H1 (cell line): ENCODE measurements around the gene IREB2. TPM values are rescaled to one million over a fixed set of nuclear protein-coding genes. Genes with fewer than 3 reads are reported as not detected.
A peak's percentile ranks its signal among the peaks of the same experiment; 100 is the strongest.

Experiments
- CTCF ChIA-PET: fragments of 300-600 bp; sonication (Branson Sonifier 250); formaldehyde crosslinking; loops from one replicate; lab custom pipeline; 2021; ENCODE audit not compliant: partially characterized antibody; lab: Charles Lee
- POLR2A ChIA-PET: fragments of 300-600 bp; sonication (Branson Sonifier 250); formaldehyde crosslinking; loops from one replicate; lab custom pipeline; 2021; ENCODE audit warnings: inconsistent platforms; ENCODE audit not compliant: partially characterized antibody; lab: Charles Lee
- DNase-seq, 2 experiments: peaks; one replicate each; pipeline versions ENCODE4 v3.0.0 to v3.0.0-alpha.2; 2010 to 2022; ENCODE audit warnings: low spot score in 2 of 2, low read depth in 1 of 2, mixed read lengths in 1 of 2
- FAIRE-seq: peaks from 2 replicates; lab custom pipeline; 2011; peaks lifted over from hg19 to GRCh38; lab: Jason Lieb, UNC
- H2AFZ ChIP-seq: 2 replicates; pipeline ENCODE4 v1.8.1; 2012; ENCODE audit warnings: low read length, inconsistent platforms
- H2AK5ac ChIP-seq: 2 replicates; pipeline ENCODE4 v1.6.1; 2013; ENCODE audit warnings: low read depth, low read length
- H2BK120ac ChIP-seq: replicated peaks from 2 replicates; pipeline ENCODE3; 2013; ENCODE audit warnings: low read depth, low read length, inconsistent platforms
- H2BK12ac ChIP-seq: 2 replicates; pipeline ENCODE4 v1.6.1; 2013; ENCODE audit warnings: low read depth, low read length
- H2BK15ac ChIP-seq: 2 replicates; pipeline ENCODE4 v1.6.1; 2013; ENCODE audit warnings: low read length
- H2BK20ac ChIP-seq: 2 replicates; pipeline ENCODE4 v1.6.1; 2013; ENCODE audit warnings: low read length
- H2BK5ac ChIP-seq: 2 replicates; pipeline ENCODE4 v1.6.1; 2013; ENCODE audit warnings: low read depth, low read length
- H3K14ac ChIP-seq: 2 replicates; pipeline ENCODE4 v1.6.1; 2013; ENCODE audit warnings: inconsistent platforms; ENCODE audit not compliant: insufficient read length
- H3K18ac ChIP-seq: 2 replicates; pipeline ENCODE4 v1.6.1; 2013; ENCODE audit warnings: low read length; ENCODE audit errors: extremely low read depth
- H3K23ac ChIP-seq: 2 replicates; pipeline ENCODE4 v1.6.1; 2013; ENCODE audit warnings: inconsistent platforms; ENCODE audit not compliant: insufficient read length
- H3K23me2 ChIP-seq: 2 replicates; pipeline ENCODE4 v1.6.1; 2013; ENCODE audit warnings: low read depth, low read length
- H3K27ac ChIP-seq: 2 replicates; pipeline ENCODE4 v1.6.1; 2011; ENCODE audit warnings: low read depth, low read length, inconsistent platforms
- H3K27me3 ChIP-seq, 4 experiments: replicated peaks in 1 of 4; 1 replicate in 1 of 4; 2 replicates in 3 of 4; pipeline versions ENCODE4 v1.6.1 to v1.8.1; 2011 to 2013; ENCODE audit warnings: low read length in 3 of 4, mild to moderate bottlenecking in 3 of 4, inconsistent platforms in 2 of 4, mixed read lengths in 2 of 4, moderate library complexity in 1 of 4; ENCODE audit not compliant: control insufficient read depth in 3 of 4, insufficient read depth in 3 of 4; ENCODE audit errors: extremely low read depth in 1 of 4
- H3K36me3 ChIP-seq, 4 experiments: 2 replicates each; pipeline versions ENCODE4 v1.6.1 to v1.8.1; 2011 to 2013; ENCODE audit warnings: mild to moderate bottlenecking in 4 of 4, low read length in 3 of 4, moderate library complexity in 2 of 4, control low read depth in 1 of 4, inconsistent platforms in 1 of 4; ENCODE audit not compliant: insufficient read depth in 4 of 4, control insufficient read depth in 2 of 4
- H3K4ac ChIP-seq: replicated peaks from 2 replicates; pipeline ENCODE3; 2013; ENCODE audit warnings: low read length, low read depth, mixed read lengths, inconsistent platforms; ENCODE audit not compliant: insufficient read length
- H3K4me1 ChIP-seq, 4 experiments: replicated peaks in 1 of 4; 1 replicate in 1 of 4; 2 replicates in 3 of 4; pipeline versions ENCODE4 v1.6.1 to v1.8.1; 2011 to 2013; ENCODE audit warnings: low read length in 3 of 4, inconsistent platforms in 2 of 4, mixed read lengths in 1 of 4; ENCODE audit not compliant: insufficient read depth in 4 of 4, control insufficient read depth in 3 of 4
- H3K4me2 ChIP-seq, 2 experiments: 2 replicates each; pipeline versions ENCODE4 v1.6.1 to v1.8.1; 2011 to 2013; ENCODE audit warnings: low read depth in 2 of 2, low read length in 2 of 2, control low read depth in 1 of 2, inconsistent platforms in 1 of 2, mild to moderate bottlenecking in 1 of 2; ENCODE audit not compliant: insufficient read depth in 1 of 2
- H3K4me3 ChIP-seq, 4 experiments: fragments of 200-600, 300-600 bp in 1 of 4; sonication (generic), shearing (Covaris generic), sonication (Bioruptor Twin) in 1 of 4; 2 replicates each; pipeline versions ENCODE4 v1.5.1 to v1.8.1; 2011 to 2016; ENCODE audit warnings: low read length in 4 of 4, low read depth in 3 of 4, control low read depth in 2 of 4, inconsistent platforms in 2 of 4, mild to moderate bottlenecking in 2 of 4, mixed read lengths in 1 of 4, moderate library complexity in 1 of 4; ENCODE audit not compliant: insufficient read depth in 2 of 4; ENCODE audit errors: extremely low read depth in 1 of 4
- H3K56ac ChIP-seq: replicated peaks from 2 replicates; pipeline ENCODE3; 2013; ENCODE audit warnings: low read depth, mild to moderate bottlenecking, mixed read lengths, low read length, inconsistent platforms; ENCODE audit not compliant: insufficient read length
- H3K79me1 ChIP-seq: 2 replicates; pipeline ENCODE4 v1.6.1; 2013; ENCODE audit warnings: low read depth, low read length, control low read depth
- H3K79me2 ChIP-seq, 2 experiments: 2 replicates each; pipeline versions ENCODE4 v1.6.1 to v1.8.1; 2012 to 2013; ENCODE audit warnings: low read length in 2 of 2, mild to moderate bottlenecking in 2 of 2, inconsistent platforms in 1 of 2; ENCODE audit not compliant: insufficient read depth in 2 of 2, control insufficient read depth in 1 of 2
- H3K9ac ChIP-seq, 4 experiments: replicated peaks in 1 of 4; 1 replicate in 1 of 4; 2 replicates in 3 of 4; pipeline versions ENCODE4 v1.6.1 to v1.8.1; 2011 to 2013; ENCODE audit warnings: low read depth in 3 of 4, low read length in 3 of 4, control low read depth in 2 of 4, mild to moderate bottlenecking in 2 of 4, moderate library complexity in 2 of 4, inconsistent platforms in 1 of 4; ENCODE audit errors: extremely low read depth in 1 of 4
- H3K9me3 ChIP-seq, 2 experiments: 2 replicates each; pipeline versions ENCODE4 v1.6.1 to v1.8.1; 2012 to 2013; ENCODE audit warnings: mild to moderate bottlenecking in 2 of 2, moderate library complexity in 2 of 2, control low read depth in 1 of 2, inconsistent platforms in 1 of 2, low read depth in 1 of 2, low read length in 1 of 2, mixed read lengths in 1 of 2; ENCODE audit not compliant: insufficient read depth in 2 of 2
- H4K20me1 ChIP-seq, 2 experiments: replicated peaks in 1 of 2; 2 replicates each; pipeline versions ENCODE3 to v1.8.1; 2011 to 2013; ENCODE audit warnings: inconsistent platforms in 2 of 2, low read length in 2 of 2, mild to moderate bottlenecking in 1 of 2; ENCODE audit not compliant: insufficient read depth in 2 of 2, control insufficient read depth in 1 of 2
- H4K5ac ChIP-seq: 2 replicates; pipeline ENCODE4 v1.6.1; 2013; ENCODE audit warnings: low read length, low read depth, mixed read lengths, inconsistent platforms; ENCODE audit not compliant: insufficient read length
- H4K8ac ChIP-seq: 2 replicates; pipeline ENCODE4 v1.8.0; 2013; ENCODE audit warnings: mild to moderate bottlenecking, moderate library complexity, low read length, inconsistent platforms; ENCODE audit not compliant: insufficient read depth; ENCODE audit errors: extremely low read depth
- H4K91ac ChIP-seq: replicated peaks from 2 replicates; pipeline ENCODE3; 2013; ENCODE audit warnings: low read length, mixed read lengths, inconsistent platforms; ENCODE audit not compliant: insufficient read length
- ATF3 ChIP-seq: IDR thresholded peaks from 2 replicates; pipeline ENCODE4 v1.6.1; 2011; ENCODE audit warnings: low read depth, mild to moderate bottlenecking, low read length; ENCODE audit not compliant: insufficient read depth
- CHD1 ChIP-seq: IDR thresholded peaks from 2 replicates; pipeline ENCODE4 v1.6.1; 2012; ENCODE audit warnings: low read depth, low read length, improper control_type of control experiment
- CTCF ChIP-seq, 3 experiments: IDR thresholded peaks; 1 replicate in 2 of 3; 2 replicates in 1 of 3; pipeline versions ENCODE4 v1.5.1 to v1.6.1; 2011; ENCODE audit warnings: low read length in 3 of 3, mild to moderate bottlenecking in 3 of 3, inconsistent platforms in 2 of 3, low read depth in 1 of 3, moderate library complexity in 1 of 3; ENCODE audit not compliant: insufficient read depth in 1 of 3; ENCODE audit errors: control extremely low read depth in 1 of 3
- EZH2 ChIP-seq: fragments of 200-600 bp; sonication (generic); IDR thresholded peaks from 2 replicates; pipeline ENCODE4 v1.7.1; 2012; ENCODE audit warnings: low read depth, mild to moderate bottlenecking, moderate library complexity, low read length, inconsistent platforms; ENCODE audit not compliant: severe bottlenecking
- MAX ChIP-seq: IDR thresholded peaks from 2 replicates; pipeline ENCODE4 v1.6.1; 2012; ENCODE audit warnings: inconsistent platforms
- POU5F1 ChIP-seq: IDR thresholded peaks from 2 replicates; pipeline ENCODE4 v1.6.1; 2011; ENCODE audit warnings: low read depth, mild to moderate bottlenecking, low read length, moderate library complexity
- RAD21 ChIP-seq, 2 experiments: IDR thresholded peaks in 1 of 2; conservative IDR thresholded peaks in 1 of 2; 2 replicates each; pipeline ENCODE4 v1.6.1; 2011; ENCODE audit warnings: low read depth in 2 of 2, low read length in 2 of 2, improper control_type of control experiment in 1 of 2, inconsistent platforms in 1 of 2, mild to moderate bottlenecking in 1 of 2, moderate library complexity in 1 of 2
- SP1 ChIP-seq: IDR thresholded peaks from 2 replicates; pipeline ENCODE4 v1.6.1; 2011; ENCODE audit warnings: low read depth, low read length
- WGBS, 2 experiments: shearing (Covaris generic) in 1 of 2; methylation state at CpG; one replicate each; pipeline versions ENCODE4 v1.1.6 to v1.1.7; 2013 to 2015; ENCODE audit warnings: low lambda C conversion rate in 2 of 2, mixed read lengths in 2 of 2, inconsistent platforms in 1 of 2, low coverage in 1 of 2, missing lambda C conversion rate in 1 of 2; ENCODE audit not compliant: insufficient replicate concordance in 2 of 2, insufficient coverage in 1 of 2, insufficient read length in 1 of 2; ENCODE audit errors: extremely low coverage in 1 of 2, missing lambda C conversion rate in 1 of 2; 5-methylcytosine and 5-hydroxymethylcytosine counted together
- polyA plus RNA-seq, 7 experiments: library from polyadenylated mRNA; depleted of rRNA in 3 of 7; stranded (reverse) in 5 of 7; unstranded in 2 of 7; fragments of >200 nt in 5 of 7; fragments of 200-250 nt in 2 of 7; gene quantifications; 1 replicate in 5 of 7; 2 replicates in 1 of 7; 4 replicates in 1 of 7; pipeline versions ENCODE4 v1.2.1 to v1.2.3, GENCODE V29; 2011 to 2013; ENCODE audit warnings: missing spikeins in 2 of 7, mixed read lengths in 2 of 7
- total RNA-seq: library from RNA; stranded (reverse); fragmentation: NEBNext Ultra II Directional; extraction: Animal tissue kit (Norgen Biotek cat#: 25700); gene quantifications from 2 replicates; pipeline ENCODE4 v1.2.1, GENCODE V29; 2021

IREB2 gene
- total and polyA plus RNA-seq, 2 of the 8 experiments (the other 6 are each of a cell fraction or from before 2014, with no cell fraction given), result 21.0 to 103 TPM

DNA sequence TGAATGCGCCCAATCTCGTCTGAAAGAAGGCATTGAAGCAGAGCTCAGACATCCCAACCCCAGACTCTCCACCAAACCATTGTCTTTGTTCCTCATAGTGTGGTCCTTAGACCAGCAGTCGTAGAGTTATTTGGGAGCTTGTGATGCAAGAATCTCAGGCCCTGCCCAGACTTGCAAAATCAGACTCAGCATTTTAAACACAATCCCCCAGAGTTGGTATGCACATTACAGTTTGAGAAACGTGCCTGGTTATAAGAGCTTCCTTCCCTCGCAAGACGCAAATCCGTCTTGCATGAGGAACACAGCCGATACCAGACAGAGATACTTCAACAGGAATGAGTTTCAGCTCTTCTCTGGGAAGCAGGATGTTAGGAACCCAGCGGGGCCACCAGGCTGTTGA, 38.9 kb upstream of the IREB2 start:
- no peaks in the 10 kb centered on the region for H3K36me3 ChIP-seq
- no peaks in the 10 kb centered on the region for H3K79me2 ChIP-seq
- H3K4me3 ChIP-seq, result no peak overlapping the region
- 88% methylated on average over 9 of the region's 9 CpGs; no CpG with 5 or more reads in 1 of the 2 experiments for WGBS, 2 experiments
- peaks cover 4 to 25% (median 8%) of the 10 kb centered on the region in 4 experiments for H3K4me1 ChIP-seq
- H2AK5ac ChIP-seq, result no peak overlapping the region
- POLR2A ChIA-PET, result interaction anchor here (0.8 to 0.9 kb wide), 2 partner anchors 61 to 79 kb away, joined by 3 read pairs; no protein-coding TSS in a partner anchor
- H2BK15ac ChIP-seq, result no peak overlapping the region
- no peak overlapping the region for H2BK120ac ChIP-seq
- no peak overlapping the region for H2BK20ac ChIP-seq
- no peak overlapping the region for H3K18ac ChIP-seq
- H3K79me1 ChIP-seq, result no peaks in the 10 kb centered on the region
- H3K23ac ChIP-seq, result no peak overlapping the region
- H3K23me2 ChIP-seq, result no peaks in the 10 kb centered on the region
- no peak overlapping the region for H3K56ac ChIP-seq
- DNase-seq (no peak), FAIRE-seq (no peak)
- CTCF ChIA-PET, result interaction anchor here (0.8 to 9.9 kb wide), 10 partner anchors 14 to 87 kb away, joined by 3 to 240 read pairs (median 3); partner anchors contain the start of gene CRABP1
- peaks cover 0 to 2% (median 0%) of the 10 kb centered on the region in 4 experiments; a peak in 2 of 7 replicates for H3K27me3 ChIP-seq
- H3K14ac ChIP-seq, result no peak overlapping the region
- no peak overlapping the region for H4K8ac ChIP-seq
- H3K4ac ChIP-seq, result no peak overlapping the region
- H3K9ac ChIP-seq, result no peak overlapping the region
- H2AFZ ChIP-seq, result peak overlapping the region; percentile 90
- H2BK5ac ChIP-seq, result no peak overlapping the region
- H4K5ac ChIP-seq, result no peak overlapping the region
- no peak overlapping the region for H3K4me2 ChIP-seq
- no peak overlapping the region for H2BK12ac ChIP-seq
- no peak overlapping the region for H3K27ac ChIP-seq
- no peak overlapping the region for H4K91ac ChIP-seq
- no peaks in the 10 kb centered on the region for H4K20me1 ChIP-seq
- no peaks in the 10 kb centered on the region for H3K9me3 ChIP-seq
- TF ChIP-seq EZH2 (no peak), RAD21 (IDR thresholded peaks at IDR 0.05 in 1 of 2, conservative IDR thresholded peaks at IDR 0.05 in 1 of 2; ENCODE audit: low read depth in 2 of 2, low read length in 2 of 2) (no peak), POU5F1 (no peak), CTCF (IDR thresholded peaks at IDR 0.05; ENCODE audit: control extremely low read depth in 1 of 3, insufficient read depth in 1 of 3, low read depth in 1 of 3, low read length in 3 of 3) (no peak), CHD1 (no peak), ATF3 (no peak), MAX (no peak), SP1 (no peak)
